GM21529 (cell line): ENCODE data around the gene GNAO1.

Experiments used
- ATAC-seq: cut with Tn5 transposase; IDR thresholded peaks from one replicate; pipeline ENCODE4 v1.9.1; 2021; ENCODE audit not compliant: unreplicated experiment

Gene GNAO1

DNA sequence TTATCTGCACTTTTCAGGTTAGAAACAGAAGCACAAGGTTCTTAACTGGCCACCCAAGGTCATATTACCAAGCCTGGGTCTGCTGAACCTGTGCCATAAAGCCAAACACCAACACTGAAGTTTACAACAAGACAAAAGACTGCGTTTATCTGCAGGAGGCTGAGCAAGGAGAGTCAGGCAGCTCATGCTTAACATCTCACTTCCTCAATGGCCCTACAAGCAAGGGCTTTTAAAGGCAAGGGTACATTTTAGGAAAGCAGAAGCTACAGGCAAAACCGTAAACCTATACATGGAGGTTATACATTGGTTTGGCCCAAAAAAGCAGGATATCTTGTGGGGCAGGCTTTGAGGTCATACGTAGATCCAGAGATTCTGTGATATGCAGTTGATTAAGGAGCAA, 91.2 kb downstream of the GNAO1 start:
- ATAC-seq: no peak

DNA sequence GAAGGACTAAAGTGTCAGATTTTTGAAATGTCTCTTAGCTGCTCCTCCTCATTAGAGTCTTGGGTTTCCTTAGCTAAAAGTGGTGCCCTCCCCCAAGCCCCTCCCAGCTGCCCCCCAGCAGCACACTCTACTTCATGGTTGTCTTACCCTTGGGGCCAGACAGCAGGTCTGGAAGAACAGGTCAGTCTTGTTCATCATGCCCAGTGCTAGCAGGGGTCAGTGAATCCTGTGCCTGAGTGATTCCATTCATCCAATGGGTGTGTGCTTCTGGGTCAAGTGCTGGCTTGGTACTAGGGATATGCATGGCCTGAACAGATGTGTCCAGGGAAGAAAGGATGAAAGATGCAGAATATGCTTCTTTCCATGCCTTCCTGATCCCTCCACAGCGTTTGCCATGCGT, 93.2 kb downstream of the GNAO1 start:
- ATAC-seq: no peak

DNA sequence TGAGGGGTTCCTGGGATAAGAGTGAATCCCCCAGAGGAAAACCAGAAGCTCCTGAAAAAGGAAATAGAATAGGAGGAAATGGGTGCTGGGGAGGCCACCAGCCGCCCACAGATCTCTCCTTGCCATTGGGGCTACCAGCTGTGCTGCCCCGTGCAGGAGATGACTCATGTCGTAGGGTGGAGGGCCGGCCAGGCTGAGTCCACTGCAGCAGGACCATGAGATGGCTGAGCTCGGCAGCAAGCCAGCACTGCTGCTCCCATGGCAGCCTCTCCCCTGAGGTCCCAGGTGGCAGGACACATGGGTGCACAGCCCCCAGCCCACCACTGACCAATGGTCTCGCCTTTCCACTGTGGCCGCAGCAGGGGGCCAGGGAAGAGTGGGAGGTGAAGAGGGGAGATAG, 95.5 kb downstream of the GNAO1 start:
- no peak for ATAC-seq

DNA sequence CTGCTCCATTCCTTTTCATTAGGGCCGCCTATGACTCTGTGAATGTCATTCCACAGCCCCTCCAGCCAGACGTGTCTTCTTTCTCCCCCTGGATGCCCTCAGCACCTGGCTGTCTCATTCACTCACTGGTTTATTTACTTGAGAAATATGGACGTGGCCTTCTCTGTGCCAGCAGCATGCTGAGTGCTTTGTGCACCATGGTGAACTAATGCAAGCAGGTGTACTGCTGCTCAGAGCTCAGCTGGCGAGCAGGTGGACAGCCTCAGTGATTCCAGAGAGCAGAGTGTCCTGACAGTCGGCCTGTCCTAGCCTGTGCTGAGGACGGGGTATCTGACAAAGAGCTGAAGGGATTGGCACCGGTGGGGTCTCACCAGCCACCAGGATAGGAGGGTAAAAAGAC, 96.7 kb downstream of the GNAO1 start:
- no peak for ATAC-seq

DNA sequence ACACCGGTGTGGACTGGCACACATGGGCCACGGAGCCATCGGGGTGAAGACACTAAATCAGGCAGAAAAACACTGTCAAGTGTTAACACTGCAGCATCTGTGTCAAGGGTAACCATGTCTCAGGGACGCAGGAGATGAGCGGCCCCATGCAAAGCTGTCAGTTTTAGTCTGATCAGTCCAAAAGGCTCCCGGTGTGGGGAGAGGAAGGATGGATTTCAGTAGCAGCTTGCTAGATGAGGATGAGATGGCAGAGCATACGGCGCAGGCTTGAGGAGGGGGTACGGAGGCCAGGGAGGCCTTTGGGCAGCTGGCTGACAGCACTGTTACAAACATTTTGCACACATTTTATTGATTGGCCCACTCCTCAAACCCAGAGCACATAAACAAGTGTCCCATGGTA, 98.1 kb downstream of the GNAO1 start:
- no peak for ATAC-seq

DNA sequence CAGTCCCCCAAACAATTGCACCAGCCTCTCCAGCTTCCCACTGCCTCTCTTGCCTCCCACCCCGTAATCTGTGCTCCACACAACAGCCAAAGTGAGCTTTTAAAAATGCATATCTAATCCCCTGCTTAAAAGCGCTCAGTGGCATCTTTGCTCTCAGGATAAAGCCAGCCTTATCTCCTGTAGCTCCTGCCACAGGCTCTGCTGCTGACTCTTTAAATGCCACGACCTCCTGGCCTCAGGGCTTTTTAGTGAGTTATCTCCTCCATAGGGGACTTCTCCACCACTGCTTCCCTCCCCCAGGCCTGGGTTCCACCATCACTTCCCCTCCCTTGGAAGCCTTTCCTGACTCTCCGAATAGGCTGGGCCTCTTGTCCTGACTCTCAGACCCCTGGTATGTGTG, 98.6 kb downstream of the GNAO1 start:
- ATAC-seq: no peak

DNA sequence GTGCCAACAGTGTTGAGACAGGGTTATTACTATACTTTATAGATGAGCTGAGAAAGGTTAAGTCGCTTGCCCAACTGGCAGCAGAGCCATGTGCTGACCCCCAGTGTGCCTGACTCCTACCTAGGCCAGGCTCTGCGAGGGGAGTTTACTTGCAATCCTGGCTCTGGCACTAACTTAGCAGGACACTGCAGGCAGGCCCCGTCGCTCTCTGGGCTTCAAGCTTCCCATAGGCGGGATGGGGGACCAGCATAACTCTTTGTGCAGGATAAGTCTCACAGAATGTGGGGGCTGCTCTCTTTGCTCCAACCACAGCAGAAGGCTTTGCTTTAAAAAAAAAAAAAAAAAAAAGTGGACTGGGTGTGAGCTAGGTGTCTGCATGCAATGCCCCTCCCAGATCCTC, 102.7 kb downstream of the GNAO1 start:
- no peak for ATAC-seq

DNA sequence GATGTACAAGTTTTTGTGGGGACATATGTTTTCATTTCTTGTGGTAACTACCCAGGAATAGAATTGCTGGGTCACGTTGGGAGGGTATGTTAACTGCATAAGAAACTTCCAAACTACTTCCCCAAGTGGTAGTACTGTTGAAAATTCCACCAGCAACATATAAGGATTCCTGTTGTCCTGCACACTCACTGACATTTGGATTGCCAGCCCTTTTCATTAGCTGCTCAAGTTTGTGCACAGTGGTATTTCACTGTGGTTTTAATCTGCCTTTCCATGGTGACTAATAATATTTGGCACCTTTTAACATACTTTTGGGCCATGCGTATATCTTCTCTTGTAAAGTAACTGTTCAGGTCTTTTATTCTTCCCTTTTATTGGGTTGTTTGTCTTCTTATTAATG, 103.3 kb downstream of the GNAO1 start:
- ATAC-seq: no peak

DNA sequence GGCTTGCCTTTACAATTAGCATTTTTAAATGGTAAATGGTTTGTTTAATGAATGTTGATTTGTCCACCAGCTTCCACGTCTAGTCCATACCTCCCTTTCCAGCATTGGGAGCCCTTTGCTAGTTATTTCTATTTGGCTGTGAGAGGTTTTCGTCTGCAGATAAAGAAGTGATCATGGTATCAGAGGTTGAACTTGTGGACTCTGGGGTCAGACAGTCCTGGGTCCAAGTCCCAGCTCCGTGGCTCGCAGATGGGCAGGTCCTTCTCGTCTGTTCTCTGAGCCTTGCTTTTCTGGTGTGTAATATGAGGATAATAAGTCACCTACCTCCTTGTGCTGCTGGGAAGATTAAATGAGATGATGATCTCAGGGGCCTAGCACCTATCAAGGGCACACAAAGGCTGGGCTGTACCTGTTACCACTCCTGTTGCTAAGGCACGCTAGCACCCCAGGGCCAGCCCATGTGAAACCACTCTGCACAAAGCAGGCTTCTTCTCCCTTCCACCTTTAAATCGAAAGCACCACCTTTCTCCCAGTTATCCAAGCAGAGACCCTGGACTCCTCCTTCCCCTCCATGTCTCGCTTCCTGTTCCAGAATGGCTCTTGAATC, 103.9 kb downstream of the GNAO1 start:
- no peak for ATAC-seq

DNA sequence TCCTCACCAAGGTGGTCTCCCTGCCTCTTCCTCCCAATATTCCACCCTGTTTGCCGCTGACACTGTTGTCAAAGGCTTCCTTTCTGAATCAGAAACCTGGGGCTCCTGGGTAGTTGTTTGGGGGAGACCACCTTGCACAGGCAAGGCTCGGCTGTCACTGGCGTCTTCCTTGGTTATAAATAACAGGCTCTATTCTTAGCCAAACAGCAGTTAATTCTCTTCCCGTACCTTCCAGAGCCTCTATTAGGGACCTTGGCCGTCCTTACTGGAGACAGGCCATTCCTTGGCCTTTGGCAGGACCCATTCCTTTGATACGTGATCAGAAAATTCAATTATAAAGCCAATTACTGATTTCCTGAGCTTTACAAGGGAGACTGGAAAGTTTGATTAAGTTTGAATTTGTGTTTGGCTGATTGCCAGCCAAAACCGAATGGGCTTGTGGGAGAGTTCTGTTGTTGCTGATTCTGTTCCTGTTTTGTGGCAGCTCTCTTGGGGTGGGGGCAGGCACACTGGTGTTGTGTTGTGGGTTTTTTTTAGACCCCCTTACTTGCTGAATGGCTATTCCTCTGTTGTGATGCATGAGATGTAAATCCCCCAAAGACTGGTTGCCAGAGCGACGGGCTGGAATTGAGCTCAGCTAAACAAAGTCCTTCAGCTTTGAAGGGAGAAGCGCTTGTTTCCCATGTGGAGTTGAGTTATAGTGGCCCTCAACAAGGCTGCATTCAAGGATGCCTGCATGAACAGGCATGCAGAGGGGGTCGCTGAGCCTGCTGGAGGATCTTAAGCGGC, 104.6 kb downstream of the GNAO1 start:
- ATAC-seq: no peak

DNA sequence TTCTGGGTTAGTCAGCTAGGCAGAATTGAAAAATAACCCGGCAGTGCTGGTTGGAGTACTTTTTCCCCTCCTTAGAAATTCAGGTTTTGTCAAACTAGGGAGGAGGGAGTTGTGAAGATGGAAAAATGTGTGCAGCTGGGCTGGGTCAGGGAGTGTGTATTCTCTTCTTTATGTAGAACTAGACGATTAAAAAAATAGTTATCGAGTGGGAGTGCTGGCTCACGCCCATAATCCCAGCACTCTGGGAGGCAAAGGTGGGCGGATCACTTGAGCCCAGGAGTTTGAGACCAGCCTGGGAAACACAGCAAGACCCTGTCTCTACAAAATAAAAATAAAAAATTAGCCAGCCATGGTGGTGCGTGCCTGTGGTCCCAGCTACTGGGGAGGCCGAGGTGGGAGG, 106.4 kb downstream of the GNAO1 start:
- ATAC-seq: no peak

DNA sequence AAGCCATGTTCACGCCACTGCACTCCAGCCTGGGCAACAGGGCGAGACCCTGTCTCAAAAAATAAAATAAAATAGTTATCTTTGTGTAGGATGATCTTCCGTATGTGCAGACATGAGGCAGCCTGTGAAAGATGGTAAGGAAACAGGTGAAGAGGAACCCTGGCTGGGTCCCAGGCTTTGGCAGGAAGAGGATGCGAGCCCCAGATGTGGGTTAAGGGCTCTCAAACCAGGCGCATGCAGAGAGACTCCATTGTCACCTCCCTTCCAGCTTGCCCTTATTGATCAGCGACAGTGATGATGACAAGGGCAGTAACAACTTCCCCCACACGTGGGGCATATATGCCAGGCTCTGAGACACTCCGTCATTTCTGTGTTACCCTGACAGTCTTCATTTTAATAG, 106.8 kb downstream of the GNAO1 start:
- ATAC-seq: no peak

DNA sequence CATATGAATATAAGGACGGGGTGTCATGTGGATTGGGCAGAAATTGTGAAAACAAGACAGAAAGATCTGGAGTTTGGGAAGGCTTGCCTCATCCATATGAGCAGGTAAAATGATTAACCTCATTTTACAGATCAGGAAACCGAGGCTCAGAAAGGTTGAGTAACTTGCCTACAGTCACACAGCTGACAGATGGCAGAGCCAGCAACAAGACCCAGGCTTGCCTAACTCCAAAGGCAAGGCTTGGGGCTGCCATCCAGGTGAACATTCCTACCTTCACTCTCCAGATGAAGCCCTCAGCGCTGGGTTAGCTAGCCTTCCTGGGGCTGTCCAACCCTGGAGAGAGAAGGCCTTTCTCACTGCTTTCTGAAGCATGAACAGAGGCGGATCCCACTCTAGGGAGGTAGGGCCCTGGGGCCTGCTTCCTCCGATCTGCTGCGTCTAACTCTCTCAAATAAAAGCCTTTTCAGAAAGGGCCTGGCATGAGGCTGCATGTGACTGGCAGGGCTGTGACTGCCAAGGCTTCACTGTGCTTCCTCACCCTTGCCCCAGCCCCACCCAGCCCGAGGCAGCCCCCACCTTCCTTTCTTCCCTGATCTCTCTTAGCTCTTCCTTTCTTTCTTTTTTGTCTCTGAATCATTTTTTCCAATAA, 107.8 kb downstream of the GNAO1 start:
- ATAC-seq: no peak

DNA sequence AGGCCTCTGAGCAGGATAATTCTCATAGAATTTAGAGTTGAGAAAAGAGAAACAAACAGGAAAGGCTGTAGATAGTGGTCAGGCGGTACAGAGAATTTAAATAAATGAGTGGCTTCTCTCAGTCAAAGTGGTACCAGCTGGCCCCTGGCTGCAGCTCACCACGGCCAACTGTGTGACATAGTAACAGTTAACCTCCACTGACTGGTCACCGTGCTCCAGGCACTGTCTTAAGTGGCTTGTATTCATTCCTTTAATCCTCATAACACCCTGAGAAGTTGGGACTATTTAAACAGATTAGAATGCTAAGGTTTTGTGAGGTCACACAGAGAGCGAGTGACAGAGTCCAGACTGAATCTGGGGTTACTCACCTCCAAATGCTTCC, 108.9 kb downstream of the GNAO1 start:
- no peak for ATAC-seq

DNA sequence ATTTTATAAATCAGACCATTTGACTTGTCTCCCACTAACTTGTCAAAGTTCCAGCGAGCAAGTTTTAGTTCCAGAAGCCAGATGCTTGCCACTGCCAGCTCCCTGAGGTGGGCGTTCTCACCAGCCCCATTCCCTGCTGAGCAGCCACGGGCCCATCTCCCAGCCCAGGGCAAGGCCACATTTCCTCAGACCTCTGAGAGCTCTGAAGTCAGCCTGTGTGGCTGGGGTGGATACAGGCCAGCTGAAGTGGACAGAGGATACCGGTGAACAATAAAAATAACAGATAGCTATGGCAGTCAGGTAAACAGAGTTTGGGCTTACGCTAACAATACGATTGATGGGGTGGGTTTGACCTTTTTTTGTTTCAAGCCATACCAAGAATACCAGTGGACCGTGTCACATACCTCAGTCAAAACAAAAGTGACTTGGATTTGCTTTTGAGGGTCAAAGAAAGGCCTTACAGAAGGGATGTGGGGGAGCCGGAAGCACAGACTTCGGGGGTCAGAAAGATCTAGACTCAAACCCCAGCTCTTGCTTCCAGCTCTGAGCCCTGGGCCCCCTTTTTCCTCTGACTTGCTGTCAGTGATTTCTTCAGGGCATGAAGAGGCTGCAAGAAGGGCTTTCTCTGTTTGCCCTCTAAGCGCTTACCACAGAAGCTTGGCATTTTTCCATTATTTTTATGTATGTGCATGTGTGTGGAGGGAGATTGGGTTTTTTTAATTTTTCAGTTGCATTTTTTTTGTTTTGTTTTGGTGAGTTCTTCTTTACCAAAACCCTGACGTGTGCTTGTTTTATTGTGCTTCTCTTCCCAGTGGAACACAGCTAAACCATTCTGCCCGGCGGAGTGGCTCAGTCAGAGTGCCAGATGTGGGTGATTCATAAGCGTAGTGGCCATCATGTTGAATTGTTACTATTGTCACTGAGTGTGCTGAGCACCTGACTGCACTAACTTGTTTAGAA, 109.9 kb downstream of the GNAO1 start:
- no peak for ATAC-seq

DNA sequence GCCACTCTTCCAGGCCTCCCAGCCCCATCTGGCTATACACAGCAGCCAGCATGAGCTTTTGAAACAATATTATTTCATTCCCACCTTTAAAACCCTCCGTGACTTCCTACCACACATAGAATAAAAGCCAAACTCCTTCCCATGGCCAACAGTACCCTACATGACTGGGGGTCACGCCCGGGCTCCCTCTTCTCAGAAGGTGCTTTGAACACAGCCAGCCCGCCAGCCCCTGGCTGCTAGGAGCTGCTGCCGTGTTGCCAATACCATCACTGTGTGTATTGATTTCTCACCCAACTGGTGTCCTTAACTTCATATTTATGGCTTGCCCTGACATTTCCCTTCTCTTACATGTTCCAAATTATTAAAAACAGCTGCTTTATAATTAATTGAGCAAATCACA, 111.2 kb downstream of the GNAO1 start:
- no peak for ATAC-seq

DNA sequence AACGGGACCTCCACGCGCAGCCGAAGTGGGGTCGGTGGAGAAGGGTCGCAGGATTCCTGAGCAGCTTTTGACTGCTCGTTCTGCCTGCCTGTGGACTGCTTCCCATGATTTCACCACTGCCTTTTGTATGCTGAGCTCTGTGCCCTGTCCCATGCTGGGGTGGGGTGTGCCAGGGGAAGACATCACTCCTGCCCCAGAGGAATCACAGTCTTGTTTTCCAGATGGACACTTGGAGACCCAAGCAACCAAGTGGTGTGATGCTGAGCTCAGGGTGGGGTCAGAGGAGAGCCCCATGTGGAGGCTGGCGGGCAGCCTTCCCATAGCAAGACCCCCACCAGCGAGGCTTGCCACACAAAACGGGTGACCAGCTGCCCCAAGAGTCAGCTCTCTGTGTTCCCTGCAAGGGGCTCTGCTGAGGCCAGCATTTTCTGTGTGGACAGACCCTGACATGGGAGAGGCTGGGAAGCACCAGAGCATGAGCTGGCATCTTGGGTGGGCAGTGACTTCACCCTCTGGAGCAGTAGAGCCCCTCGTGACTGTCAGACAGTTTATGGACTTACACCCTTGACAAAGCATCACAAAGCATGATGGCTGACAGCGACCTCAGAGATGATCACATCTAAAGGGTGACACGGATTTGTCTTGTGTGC, 111.9 kb downstream of the GNAO1 start:
- ATAC-seq: no peak

DNA sequence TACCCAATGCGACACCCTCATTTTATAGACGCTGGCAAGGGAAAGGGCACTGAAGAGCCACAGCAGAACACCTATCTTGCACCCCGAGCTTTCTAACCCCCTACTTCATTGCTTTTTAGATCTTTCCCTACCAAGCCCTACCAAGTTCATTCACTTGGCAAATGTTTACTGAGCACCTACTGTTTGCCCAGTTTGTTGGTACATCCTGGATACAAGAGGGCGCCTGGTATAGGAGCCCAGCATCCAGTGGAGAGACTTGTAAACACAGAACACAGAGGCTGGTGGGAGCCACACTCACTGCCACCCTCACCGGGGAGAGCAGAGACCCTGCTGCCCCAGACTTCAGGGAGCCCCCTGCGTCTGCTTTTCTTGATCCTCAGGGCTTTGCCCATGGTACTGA, 112.6 kb downstream of the GNAO1 start:
- ATAC-seq: no peak

DNA sequence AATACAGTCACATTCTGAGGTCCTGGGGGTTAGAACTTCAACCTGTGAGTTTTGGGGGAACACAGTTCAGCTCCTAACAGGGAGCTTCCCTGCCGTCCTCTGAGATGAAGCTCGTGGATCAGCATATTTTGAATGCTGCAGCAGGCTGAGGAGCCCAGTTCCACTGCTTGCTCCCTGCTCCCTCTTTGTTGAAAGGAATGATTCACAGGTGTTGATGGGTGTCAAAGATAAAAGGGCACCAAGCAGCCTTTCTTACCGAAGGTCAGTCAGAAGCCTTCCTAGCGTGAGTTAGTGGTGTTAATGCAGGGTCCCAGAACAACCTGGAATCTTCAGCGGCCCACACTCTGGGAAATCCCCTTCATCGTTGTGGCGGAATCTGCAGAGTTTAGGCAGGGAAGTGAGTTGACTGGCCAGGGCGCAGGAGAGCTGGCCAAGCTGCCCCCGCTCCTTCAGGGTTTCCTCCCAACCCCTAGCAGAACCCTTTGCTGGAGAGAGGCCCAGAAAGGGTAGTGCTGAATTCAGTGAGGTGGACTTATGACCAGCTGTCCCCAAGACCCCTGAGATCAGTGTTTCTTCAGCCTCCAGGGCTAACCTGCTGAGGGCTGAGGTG, 114.8 kb downstream of the GNAO1 start:
- ATAC-seq: no peak
